ENCODE data around the gene METTL13.

The METTL13 gene

DNA sequence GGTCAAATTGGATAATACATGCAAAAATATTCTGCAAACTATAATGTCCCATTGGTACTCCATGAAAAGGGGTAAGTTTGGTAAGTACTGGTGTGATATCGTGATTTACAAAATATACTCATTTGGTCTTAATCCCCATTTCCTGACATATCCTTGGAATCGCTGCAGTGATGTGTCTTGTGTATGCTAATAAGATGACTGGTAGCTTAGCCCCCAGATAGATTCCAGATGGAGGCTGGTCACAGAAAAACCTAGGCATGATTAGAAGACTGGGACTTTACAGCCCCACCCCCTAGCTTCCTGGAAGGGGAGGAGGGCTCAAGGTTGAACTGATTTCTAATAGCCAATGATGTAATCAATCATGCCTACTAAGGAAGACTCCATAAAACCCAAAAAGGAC is 42.5 kb upstream of the METTL13 start:
- H3K27ac ChIP-seq (ENCODE audit: extremely low read depth, low read depth, low read length) = no peak overlapping the region
- CTCF ChIA-PET = interaction anchor here (1.8 kb wide), 1 partner anchor 94 kb away, joined by 9 read pairs; no protein-coding TSS in a partner anchor
- H3K4me3 ChIP-seq (ENCODE audit: low read depth, low read length) = no peak overlapping the region
- TF ChIP-seq ZNF335 (tag by site-specific recombination; conservative IDR thresholded peaks at IDR 0.05) (no peak), ZNF280D (tag by site-specific recombination; IDR thresholded peaks at IDR 0.05) (no peak), ZNF549 (tag by site-specific recombination; IDR thresholded peaks at IDR 0.05) (no peak), ZBTB1 (tag by site-specific recombination; IDR thresholded peaks at IDR 0.05) (no peak)
- peaks cover 14 to 23% of the 10 kb centered on the region in 2 experiments for H3K36me3 ChIP-seq (ENCODE audit: control insufficient read depth in 2 of 2, insufficient read depth in 1 of 2, low read length in 2 of 2)
- H3K9me3 ChIP-seq (ENCODE audit: control insufficient read depth, insufficient read depth, low read depth, low read length) = no peaks in the 10 kb centered on the region
- POLR2A ChIA-PET = no interaction called here
- no peaks in the 10 kb centered on the region for H3K4me1 ChIP-seq (ENCODE audit: control insufficient read depth, insufficient read depth, low read length)

DNA sequence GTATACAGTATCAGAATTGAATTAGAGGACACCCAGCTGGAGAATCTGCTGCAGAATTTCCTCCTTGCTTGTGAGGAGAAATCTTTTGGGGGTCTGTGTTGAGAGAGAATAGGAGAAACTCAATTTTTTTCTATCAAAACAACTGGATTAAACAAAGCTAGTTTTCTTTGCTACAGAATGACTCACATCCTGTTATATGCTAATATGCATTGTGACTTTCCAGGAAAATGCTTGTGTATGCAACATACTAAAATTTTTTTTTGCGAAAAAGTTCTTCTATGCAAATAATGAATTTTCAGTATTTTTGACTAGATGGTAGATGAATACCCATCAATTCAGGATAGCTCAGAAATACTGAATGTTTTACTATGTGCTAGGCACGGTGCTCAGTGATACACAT is 41.8 kb upstream of the METTL13 start:
- H3K27ac ChIP-seq (ENCODE audit: extremely low read depth, low read depth, low read length) = no peak overlapping the region
- POLR2A ChIA-PET = no interaction called here

More for the DNA sequence above, 41.8 kb upstream of the METTL13 start:
- TF ChIP-seq, protein P1, sequence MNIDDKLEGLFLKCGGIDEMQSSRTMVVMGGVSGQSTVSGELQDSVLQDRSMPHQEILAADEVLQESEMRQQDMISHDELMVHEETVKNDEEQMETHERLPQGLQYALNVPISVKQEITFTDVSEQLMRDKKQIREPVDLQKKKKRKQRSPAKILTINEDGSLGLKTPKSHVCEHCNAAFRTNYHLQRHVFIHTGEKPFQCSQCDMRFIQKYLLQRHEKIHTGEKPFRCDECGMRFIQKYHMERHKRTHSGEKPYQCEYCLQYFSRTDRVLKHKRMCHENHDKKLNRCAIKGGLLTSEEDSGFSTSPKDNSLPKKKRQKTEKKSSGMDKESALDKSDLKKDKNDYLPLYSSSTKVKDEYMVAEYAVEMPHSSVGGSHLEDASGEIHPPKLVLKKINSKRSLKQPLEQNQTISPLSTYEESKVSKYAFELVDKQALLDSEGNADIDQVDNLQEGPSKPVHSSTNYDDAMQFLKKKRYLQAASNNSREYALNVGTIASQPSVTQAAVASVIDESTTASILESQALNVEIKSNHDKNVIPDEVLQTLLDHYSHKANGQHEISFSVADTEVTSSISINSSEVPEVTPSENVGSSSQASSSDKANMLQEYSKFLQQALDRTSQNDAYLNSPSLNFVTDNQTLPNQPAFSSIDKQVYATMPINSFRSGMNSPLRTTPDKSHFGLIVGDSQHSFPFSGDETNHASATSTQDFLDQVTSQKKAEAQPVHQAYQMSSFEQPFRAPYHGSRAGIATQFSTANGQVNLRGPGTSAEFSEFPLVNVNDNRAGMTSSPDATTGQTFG (tag by site-specific recombination; IDR thresholded peaks at IDR 0.05; ENCODE audit: borderline replicate concordance) = no peak
- TF ChIP-seq ZNF629 (tag by site-specific recombination; IDR thresholded peaks at IDR 0.05) (no peak), ZSCAN18 (tag by site-specific recombination; IDR thresholded peaks at IDR 0.05) (no peak), MYNN (tag by site-specific recombination; IDR thresholded peaks at IDR 0.05; ENCODE audit: borderline replicate concordance) (no peak), ZNF280D (tag by site-specific recombination; IDR thresholded peaks at IDR 0.05) (no peak), ZSCAN4 (tag by site-specific recombination; IDR thresholded peaks at IDR 0.05) (no peak), ZNF146 (tag by site-specific recombination; IDR thresholded peaks at IDR 0.05) (no peak), ZNF473 (tag by site-specific recombination; IDR thresholded peaks at IDR 0.05) (no peak), ZNF404 (tag by site-specific recombination; IDR thresholded peaks at IDR 0.05) (no peak), ZNF596 (tag by site-specific recombination; IDR thresholded peaks at IDR 0.05) (no peak), ZNF677 (tag by site-specific recombination; IDR thresholded peaks at IDR 0.05) (no peak), BCL11A (tag by site-specific recombination; IDR thresholded peaks at IDR 0.05; ENCODE audit: low read depth) (no peak), ZNF324 (tag by site-specific recombination; IDR thresholded peaks at IDR 0.05) (no peak), ZNF549 (tag by site-specific recombination; IDR thresholded peaks at IDR 0.05) (no peak)
- no peaks in the 10 kb centered on the region for H3K4me1 ChIP-seq (ENCODE audit: control insufficient read depth, insufficient read depth, low read length)
- peaks cover 14 to 23% of the 10 kb centered on the region in 2 experiments for H3K36me3 ChIP-seq (ENCODE audit: control insufficient read depth in 2 of 2, insufficient read depth in 1 of 2, low read length in 2 of 2)
- CTCF ChIA-PET = interaction anchor here (0.6 to 1.6 kb wide), 4 partner anchors 10 to 71 kb away, joined by 3 to 6 read pairs (median 4); no protein-coding TSS in a partner anchor
- H3K9me3 ChIP-seq (ENCODE audit: control insufficient read depth, insufficient read depth, low read depth, low read length) = no peaks in the 10 kb centered on the region
- H3K4me3 ChIP-seq (ENCODE audit: low read depth, low read length) = no peak overlapping the region

Data from HEK293 (cell line).